Fibroblast of lung (primary cell): ENCODE measurements around the gene DGKG. TPM values are rescaled to one million over a fixed set of nuclear protein-coding genes. Genes with fewer than 3 reads are reported as not detected.

Experiments used
- DNase-seq, 2 donors: peaks; one replicate each; pipeline versions ENCODE4 v3.0.0 to v3.0.0-alpha.2; 2010; ENCODE audit warnings: low read depth in 2 of 2
- H2AFZ ChIP-seq: 2 replicates; pipeline ENCODE4 v1.5.1; 2012; ENCODE audit warnings: low read length, control low read depth, inconsistent platforms
- H3K27ac ChIP-seq: 2 replicates; pipeline ENCODE4 v1.5.1; 2011; ENCODE audit warnings: low read length, control low read depth; ENCODE audit not compliant: insufficient read depth
- H3K27me3 ChIP-seq: 2 replicates; pipeline ENCODE4 v1.5.1; 2011; ENCODE audit warnings: mild to moderate bottlenecking, low read length; ENCODE audit not compliant: control insufficient read depth, insufficient read depth
- H3K36me3 ChIP-seq: 2 replicates; pipeline ENCODE4 v1.5.1; 2011; ENCODE audit warnings: low read length; ENCODE audit not compliant: control insufficient read depth, insufficient read depth
- H3K4me1 ChIP-seq: 2 replicates; pipeline ENCODE4 v1.5.1; 2011; ENCODE audit warnings: low read length; ENCODE audit not compliant: control insufficient read depth, insufficient read depth; ENCODE audit errors: extremely low read depth
- H3K4me2 ChIP-seq: 2 replicates; pipeline ENCODE4 v1.5.1; 2011; ENCODE audit warnings: low read length, control low read depth; ENCODE audit not compliant: insufficient read depth; ENCODE audit errors: extremely low read depth
- H3K4me3 ChIP-seq, 4 experiments: fragments of 200-600 bp in 1 of 4; sonication (generic) in 1 of 4; replicated peaks in 1 of 4; 2 replicates each; pipeline ENCODE4 v1.5.1; 2011 to 2016; ENCODE audit warnings: low read length in 4 of 4, low read depth in 3 of 4, mild to moderate bottlenecking in 3 of 4, control low read depth in 2 of 4, inconsistent platforms in 1 of 4, mixed read lengths in 1 of 4; ENCODE audit not compliant: insufficient read depth in 1 of 4; ENCODE audit errors: control extremely low read depth in 1 of 4
- H3K79me2 ChIP-seq: 2 replicates; pipeline ENCODE4 v1.5.1; 2012; ENCODE audit warnings: mild to moderate bottlenecking, low read length, inconsistent platforms; ENCODE audit not compliant: control insufficient read depth, insufficient read depth
- H3K9ac ChIP-seq: 2 replicates; pipeline ENCODE4 v1.5.1; 2011; ENCODE audit warnings: mild to moderate bottlenecking, low read length, control low read depth; ENCODE audit not compliant: insufficient read depth
- H3K9me3 ChIP-seq: 2 replicates; pipeline ENCODE4 v1.5.1; 2012; ENCODE audit warnings: low read depth, low read length; ENCODE audit not compliant: control insufficient read depth, insufficient read depth
- H4K20me1 ChIP-seq: 2 replicates; pipeline ENCODE4 v1.5.1; 2011; ENCODE audit warnings: low read length; ENCODE audit not compliant: control insufficient read depth, insufficient read depth; ENCODE audit errors: extremely low read depth
- CTCF ChIP-seq, 2 donors: IDR thresholded peaks in 1 of 2; conservative IDR thresholded peaks in 1 of 2; 1 replicate in 1 of 2; 2 replicates in 1 of 2; pipeline ENCODE4 v1.5.1; 2011 to 2012; ENCODE audit warnings: low read length in 2 of 2, control low read depth in 1 of 2, inconsistent platforms in 1 of 2, low read depth in 1 of 2, mild to moderate bottlenecking in 1 of 2
- EZH2 ChIP-seq: IDR thresholded peaks from 2 replicates; pipeline ENCODE4 v1.5.1; 2012; ENCODE audit warnings: low read length, control low read depth, mild to moderate bottlenecking; ENCODE audit errors: missing control alignments
- polyA plus RNA-seq, 2 donors: library from polyadenylated mRNA; depleted of rRNA in 1 of 2; stranded (reverse) in 1 of 2; unstranded in 1 of 2; fragments of >200 nt; gene quantifications; 2 replicates each; pipeline ENCODE4 v1.2.1, GENCODE V29; 2011 to 2012; ENCODE audit warnings: missing spikeins in 1 of 2
- total RNA-seq: library from RNA; depleted of rRNA; stranded (reverse); fragments of >200 nt; gene quantifications from 2 replicates; pipeline ENCODE4 v1.2.1, GENCODE V29; 2014

DGKG gene
- total and polyA plus RNA-seq, 2 donors (not counting 1 experiment from before 2014, with no cell fraction given) = 3.7 to 4.8 TPM

- peaks cover 18% of the 10 kb centered on the region for H3K27me3 ChIP-seq
- no peak overlapping the region for H3K27ac ChIP-seq
- H2AFZ ChIP-seq = no peak overlapping the region
- H3K9ac ChIP-seq = no peak overlapping the region
- peaks cover 3% of the 10 kb centered on the region for H3K4me1 ChIP-seq
- no peaks in the 10 kb centered on the region for H3K9me3 ChIP-seq
- TF ChIP-seq EZH2 (no peak), CTCF (conservative IDR thresholded peaks at IDR 0.05 in 1 of 2, IDR thresholded peaks at IDR 0.05 in 1 of 2; ENCODE audit: low read depth in 1 of 2, low read length in 2 of 2) (no peak)
- no peak overlapping the region for H3K4me2 ChIP-seq
- no peaks in the 10 kb centered on the region for H4K20me1 ChIP-seq
- no peaks in the 10 kb centered on the region for H3K79me2 ChIP-seq
- DNase-seq = peak in 1 of 2 donors; percentile 89
- H3K4me3 ChIP-seq = no peak overlapping the region
- no peaks in the 10 kb centered on the region for H3K36me3 ChIP-seq
Measured at GRCh38 chr3:186365202-186365974, 3.4 kb upstream of the DGKG start.

GRCh38 chr3:186362988-186363387 lies 954 bp upstream of the DGKG start:
- peaks cover 18% of the 10 kb centered on the region for H3K27me3 ChIP-seq
- no peak overlapping the region for H3K4me2 ChIP-seq
- no peaks in the 10 kb centered on the region for H3K9me3 ChIP-seq

GRCh38 chr3:186362537-186362842 lies 456 bp upstream of the DGKG start:
- H3K27me3 ChIP-seq = peaks cover 18% of the 10 kb centered on the region
- H3K4me3 ChIP-seq = peak overlapping the region in 3 of 4 experiments; percentile 18 to 43 (median 40)
- no peaks in the 10 kb centered on the region for H3K79me2 ChIP-seq
- no peak for TF ChIP-seq EZH2
- no peaks in the 10 kb centered on the region for H4K20me1 ChIP-seq
- no peak overlapping the region for H2AFZ ChIP-seq
- no peaks in the 10 kb centered on the region for H3K9me3 ChIP-seq
- no peaks in the 10 kb centered on the region for H3K36me3 ChIP-seq
- H3K27ac ChIP-seq = no peak overlapping the region
- H3K4me1 ChIP-seq = peaks cover 3% of the 10 kb centered on the region
- DNase-seq = no peak
- peak overlapping the region; percentile 54 for H3K4me2 ChIP-seq
- no peak overlapping the region for H3K9ac ChIP-seq

More at GRCh38 chr3:186362988-186363387, 954 bp upstream of the DGKG start:
- Histone ChIP-seq H3K36me3 (no peaks in the 10 kb centered on the region), H3K27ac (no peak overlapping the region), H3K4me3 (no peak overlapping the region), H2AFZ (no peak overlapping the region), H4K20me1 (no peaks in the 10 kb centered on the region), H3K4me1 (peaks cover 3% of the 10 kb centered on the region), H3K9ac (no peak overlapping the region), H3K79me2 (no peaks in the 10 kb centered on the region)
- TF ChIP-seq CTCF (conservative IDR thresholded peaks at IDR 0.05 in 1 of 2, IDR thresholded peaks at IDR 0.05 in 1 of 2; ENCODE audit: low read depth in 1 of 2, low read length in 2 of 2) = no peak
- no peak for TF ChIP-seq EZH2
- peak in 1 of 2 donors; percentile 49 for DNase-seq
